ENCODE results near the gene MGAT5.

MGAT5 gene

GRCh38 chr2:134257965-134258683 lies 4.3 kb downstream of the MGAT5 start:
- no peak for DNase-seq

- DNase-seq: no peak
Measured at GRCh38 chr2:134258684-134259388, 5.0 kb downstream of the MGAT5 start.

- DNase-seq: no peak
Measured at GRCh38 chr2:134259571-134259970, 5.7 kb downstream of the MGAT5 start.

- DNase-seq: no peak
Measured at GRCh38 chr2:134259994-134260393, 6.1 kb downstream of the MGAT5 start.

GRCh38 chr2:134260713-134261112 lies 6.8 kb downstream of the MGAT5 start:
- DNase-seq: no peak

- DNase-seq: no peak
Measured at GRCh38 chr2:134261398-134262131, 7.7 kb downstream of the MGAT5 start.

- no peak for DNase-seq
Measured at GRCh38 chr2:134262684-134263083, 8.8 kb downstream of the MGAT5 start.

GRCh38 chr2:134268265-134268664 lies 14.4 kb downstream of the MGAT5 start:
- no peak for DNase-seq

GRCh38 chr2:134269230-134269629 lies 15.4 kb downstream of the MGAT5 start:
- DNase-seq: no peak

GRCh38 chr2:134269972-134270735 lies 16.3 kb downstream of the MGAT5 start:
- no peak for DNase-seq

- DNase-seq: no peak
Measured at GRCh38 chr2:134271758-134272157, 17.9 kb downstream of the MGAT5 start.

GRCh38 chr2:134272806-134273205 lies 18.9 kb downstream of the MGAT5 start:
- DNase-seq: no peak

GRCh38 chr2:134273256-134273983 lies 19.5 kb downstream of the MGAT5 start:
- no peak for DNase-seq

- DNase-seq: no peak
Measured at GRCh38 chr2:134274121-134274520, 20.2 kb downstream of the MGAT5 start.

GRCh38 chr2:134275058-134275862 lies 21.4 kb downstream of the MGAT5 start:
- DNase-seq: no peak

GRCh38 chr2:134276381-134277172 lies 22.7 kb downstream of the MGAT5 start:
- DNase-seq: no peak

- no peak for DNase-seq
Measured at GRCh38 chr2:134277223-134277622, 23.4 kb downstream of the MGAT5 start.

- no peak for DNase-seq
Measured at GRCh38 chr2:134278553-134278952, 24.7 kb downstream of the MGAT5 start.

GRCh38 chr2:134279417-134279816 lies 25.5 kb downstream of the MGAT5 start:
- DNase-seq: no peak

- DNase-seq: no peak
Measured at GRCh38 chr2:134280231-134280630, 26.4 kb downstream of the MGAT5 start.

GRCh38 chr2:134280726-134281125 lies 26.9 kb downstream of the MGAT5 start:
- DNase-seq: no peak
